Fibroblast of skin of right quadriceps (primary cell): ENCODE results near the gene GAREM1.

ENCODE experiments used
- DNase-seq: peaks from one replicate; pipeline ENCODE4 v3.0.0-alpha.2; 2013

The GAREM1 gene

DNA sequence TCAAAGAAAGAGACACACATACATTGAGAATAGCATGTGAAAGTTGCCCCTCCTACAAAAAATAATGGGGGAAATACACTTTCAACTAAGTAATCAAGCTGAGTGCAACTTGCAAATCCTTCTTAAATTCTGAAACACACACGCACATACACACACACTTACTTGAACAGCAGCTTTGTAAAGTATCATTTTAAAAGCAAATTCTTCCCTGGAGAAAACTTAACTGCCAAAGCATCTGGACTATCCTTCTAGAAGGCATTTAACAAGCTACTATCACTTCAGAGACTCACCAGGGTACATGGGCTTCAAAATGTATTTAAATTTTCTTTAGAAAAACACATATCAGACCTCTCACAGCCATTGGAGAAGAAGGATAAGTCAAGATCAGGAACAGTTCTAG, 15.3 kb downstream of the GAREM1 start:
- no peak for DNase-seq

DNA sequence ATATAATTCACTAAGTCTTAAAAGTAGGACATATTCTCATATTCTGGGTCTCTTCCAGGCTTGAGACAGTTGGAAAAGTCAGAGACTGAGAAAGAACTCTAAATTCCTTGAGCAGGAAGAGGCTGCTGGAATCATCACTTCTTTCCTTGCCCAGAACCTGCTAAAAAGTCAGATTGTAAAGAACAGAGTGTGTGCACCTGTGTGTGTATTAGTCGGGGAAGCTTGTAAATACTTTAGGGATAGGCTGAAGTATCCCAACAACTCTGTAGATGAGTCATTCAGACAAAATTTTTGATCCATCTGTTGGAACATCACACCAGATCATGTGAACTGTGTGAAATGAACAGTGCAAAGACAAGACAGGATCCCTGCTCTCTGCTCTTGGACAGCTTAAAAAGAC, 16.1 kb downstream of the GAREM1 start:
- DNase-seq = no peak

DNA sequence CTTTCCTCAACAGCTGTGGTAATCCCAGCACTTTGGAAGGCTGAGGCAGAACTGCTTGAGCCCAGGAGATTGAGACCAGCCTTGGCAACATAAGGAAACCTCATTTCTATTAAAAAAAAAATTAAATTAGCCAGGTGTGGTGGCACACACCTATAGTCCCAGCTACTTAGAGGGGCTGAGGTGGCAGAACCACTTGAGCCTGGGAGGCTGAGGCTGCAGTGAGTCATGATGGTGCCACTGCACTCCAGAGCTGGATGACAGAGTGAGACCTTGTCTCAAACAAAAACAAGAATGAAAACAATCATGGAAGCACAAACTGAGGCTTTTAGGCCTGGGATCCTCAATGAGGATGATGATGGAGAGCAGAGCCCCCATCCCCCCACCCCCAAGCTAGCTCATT, 19.8 kb downstream of the GAREM1 start:
- no peak for DNase-seq

DNA sequence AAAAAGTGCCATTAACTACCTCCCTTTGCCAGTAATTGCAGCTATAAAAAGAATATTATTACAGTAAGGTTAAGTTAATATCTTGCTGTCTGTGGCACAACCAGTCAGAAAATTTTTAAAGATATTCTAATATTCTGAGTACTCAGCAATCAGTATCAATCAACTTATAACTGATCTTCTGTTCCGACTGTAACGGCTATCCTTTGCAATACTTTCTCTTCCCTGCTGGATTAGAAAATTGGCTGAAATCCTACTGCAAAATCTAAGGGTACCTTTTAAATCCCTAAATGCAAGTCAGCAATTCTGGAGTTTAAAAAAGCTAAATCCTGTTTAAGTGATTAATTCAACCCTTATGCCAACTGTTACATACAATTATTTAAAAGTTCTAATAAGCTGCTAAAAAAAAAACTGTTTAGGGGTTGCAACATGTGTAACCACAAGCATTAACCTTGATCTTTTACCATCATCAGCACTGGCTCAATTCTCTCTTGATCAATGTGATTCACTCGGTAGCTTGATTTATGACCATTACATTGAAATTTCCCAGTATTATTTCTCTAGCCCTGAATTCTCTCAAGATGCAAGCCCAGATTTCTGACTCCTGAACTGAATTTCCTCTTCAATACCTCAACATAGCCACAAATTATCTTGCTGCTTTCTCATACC, 20.5 kb downstream of the GAREM1 start:
- DNase-seq = peak; percentile 33

DNA sequence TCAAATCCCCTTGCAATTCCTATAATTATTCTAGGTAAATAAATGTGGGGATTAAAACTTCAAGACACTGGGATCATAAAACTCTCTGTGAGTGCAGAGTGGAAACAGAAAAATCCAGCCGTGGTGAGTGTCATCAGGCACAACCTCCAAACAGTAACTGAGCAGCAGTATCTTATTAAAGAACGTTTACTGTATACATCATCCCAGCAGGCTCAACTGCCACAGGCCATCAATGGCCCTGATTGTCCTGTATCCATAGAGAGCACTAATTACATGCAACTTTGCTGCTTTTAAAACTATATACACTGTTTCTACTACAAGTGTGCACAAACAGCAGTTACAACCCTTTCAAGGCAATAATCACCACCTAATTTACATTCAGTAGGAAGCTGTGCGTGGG, 23.9 kb downstream of the GAREM1 start:
- no peak for DNase-seq

DNA sequence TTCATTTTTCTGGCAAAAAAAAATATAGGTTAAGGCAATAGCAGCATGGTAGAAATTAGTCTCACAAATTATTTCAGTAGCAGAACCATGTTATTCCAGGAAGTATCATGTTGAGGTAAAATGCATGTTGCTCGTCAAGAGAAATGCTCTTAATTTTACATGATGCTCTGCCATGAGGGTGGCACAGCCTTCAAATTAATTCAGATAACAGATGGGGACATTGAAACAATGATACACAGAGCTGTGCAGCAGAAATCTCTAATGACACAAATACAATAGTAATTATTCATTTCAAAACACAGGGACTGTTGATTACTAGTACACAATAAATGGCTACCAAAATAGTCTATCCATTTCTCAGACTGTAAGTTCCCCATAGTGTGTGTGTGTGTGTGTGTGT, 24.8 kb downstream of the GAREM1 start:
- no peak for DNase-seq

DNA sequence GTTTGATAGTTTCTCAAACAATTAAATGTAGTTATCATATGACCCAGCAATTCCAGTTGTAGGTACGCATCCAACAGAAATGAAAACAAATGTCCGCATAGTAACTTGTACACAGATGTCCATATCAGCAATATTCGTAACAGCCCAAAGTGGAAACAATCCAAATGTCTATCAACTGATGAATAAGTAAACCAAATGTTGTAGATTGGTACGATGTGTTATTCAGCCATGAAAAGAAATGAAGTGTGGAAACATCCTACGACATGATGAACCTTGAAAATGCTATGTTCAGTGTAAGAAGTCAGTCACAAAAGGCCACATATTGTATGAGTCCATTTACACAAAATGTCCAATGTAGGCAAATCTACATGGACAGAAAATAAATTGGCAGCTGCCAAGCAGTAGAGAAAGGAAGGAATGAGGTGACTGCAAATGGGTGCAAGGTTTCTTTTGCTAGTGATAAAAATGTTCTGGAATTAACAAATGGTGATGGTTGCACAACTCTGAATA, 26.9 kb downstream of the GAREM1 start:
- DNase-seq = no peak

DNA sequence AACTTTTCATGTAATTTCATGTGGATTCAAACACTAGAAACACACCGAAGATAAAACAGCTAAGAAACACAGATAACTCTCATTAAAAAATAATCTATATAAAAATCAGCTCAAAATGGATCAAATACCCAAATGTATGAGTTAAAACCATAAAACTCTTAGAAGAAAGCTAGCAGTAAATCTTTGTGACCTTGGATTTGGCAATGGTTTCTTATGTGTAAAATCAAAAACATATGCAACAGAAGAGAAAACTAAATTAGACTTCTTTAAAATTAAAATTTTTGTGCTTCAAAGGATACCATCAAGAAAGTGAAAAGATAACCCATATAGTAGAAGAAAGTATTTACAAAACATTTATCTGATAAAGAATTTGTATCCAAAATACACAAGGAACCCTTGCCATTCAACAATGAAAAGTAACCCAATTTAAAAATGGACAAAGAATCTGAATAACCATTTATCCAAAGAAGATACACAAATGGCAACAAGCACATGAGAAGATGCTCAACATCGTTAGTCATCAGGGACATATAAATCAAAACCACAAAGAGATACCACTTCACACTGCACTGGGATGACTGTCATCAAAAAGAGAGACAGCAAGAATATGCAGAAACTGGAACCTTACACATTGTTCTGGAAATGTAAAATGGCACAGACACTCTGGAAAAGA, 27.5 kb downstream of the GAREM1 start:
- DNase-seq = peak; percentile 43

DNA sequence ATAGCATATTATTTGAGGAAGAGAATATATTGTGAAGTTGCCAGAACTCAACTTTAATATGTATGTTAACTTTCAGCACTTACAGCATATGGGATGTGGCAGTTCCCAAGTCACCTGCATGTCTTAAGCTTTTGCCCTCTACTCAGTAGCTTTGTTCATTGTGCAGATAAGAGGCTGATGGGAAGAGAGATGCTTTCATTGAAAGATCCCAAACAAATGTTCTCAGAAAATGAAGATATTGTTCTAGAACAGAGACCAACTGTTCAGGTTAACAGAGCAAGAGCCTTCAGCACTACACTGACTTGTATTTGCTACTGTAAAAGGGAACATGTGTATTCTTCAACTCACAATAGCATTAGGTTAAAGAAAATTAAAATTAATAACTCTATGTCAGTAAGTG, 28.1 kb downstream of the GAREM1 start:
- no peak for DNase-seq

DNA sequence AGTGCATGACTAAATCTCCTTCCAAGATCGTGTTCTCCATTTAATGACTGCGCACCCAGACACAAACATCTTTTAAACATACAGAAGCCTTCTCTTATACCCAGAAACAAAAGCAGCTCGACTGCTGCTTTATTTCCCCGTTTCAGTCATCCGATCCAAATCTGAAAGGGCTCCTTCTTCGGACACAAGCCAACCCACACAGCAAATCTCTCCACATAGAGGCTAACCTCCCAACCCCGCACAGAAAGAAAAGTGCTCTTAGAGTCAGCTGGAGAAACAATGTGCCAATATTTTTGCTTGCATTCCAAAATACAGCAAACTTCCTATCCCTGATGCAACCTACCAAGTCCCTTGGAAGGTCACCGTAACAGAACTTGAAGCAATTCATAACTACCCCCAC, 29.1 kb downstream of the GAREM1 start:
- no peak for DNase-seq

DNA sequence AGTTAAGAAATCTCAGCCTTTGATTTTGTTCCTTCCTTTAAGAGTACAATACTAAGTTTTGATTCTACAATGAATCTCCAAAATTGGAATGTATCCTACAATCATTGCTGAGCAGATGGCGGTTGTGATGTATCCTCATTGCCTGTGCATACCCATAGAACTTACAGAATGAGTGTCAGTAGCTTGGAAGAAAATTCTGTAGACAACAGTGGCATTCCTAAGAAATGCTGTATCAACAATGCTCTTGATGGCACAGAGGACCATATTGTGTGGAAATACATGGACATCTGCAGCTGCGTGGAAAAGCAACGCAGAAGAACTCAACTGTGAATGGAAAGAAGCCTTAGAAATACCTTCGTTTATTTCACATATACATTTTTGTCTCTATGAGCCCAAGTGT, 30.2 kb downstream of the GAREM1 start:
- no peak for DNase-seq

DNA sequence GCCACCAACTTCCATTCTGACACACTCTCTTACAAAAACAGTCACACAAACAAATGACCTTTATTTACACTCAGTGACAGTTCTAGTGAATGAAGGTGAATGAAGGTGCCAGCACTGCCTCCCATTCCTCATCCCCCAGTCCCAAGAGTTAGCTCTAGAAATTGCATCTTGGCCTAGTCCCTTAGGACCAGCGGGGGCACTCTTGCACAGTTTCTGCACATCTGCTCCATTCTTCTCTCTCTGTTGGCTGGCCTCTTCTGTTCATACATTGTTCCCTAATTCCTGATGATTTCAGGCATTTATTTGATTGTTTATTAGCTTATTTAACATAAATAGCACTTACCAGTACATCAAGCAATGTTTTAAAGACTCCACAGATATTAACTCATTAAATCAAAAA, 30.9 kb downstream of the GAREM1 start:
- DNase-seq = no peak

DNA sequence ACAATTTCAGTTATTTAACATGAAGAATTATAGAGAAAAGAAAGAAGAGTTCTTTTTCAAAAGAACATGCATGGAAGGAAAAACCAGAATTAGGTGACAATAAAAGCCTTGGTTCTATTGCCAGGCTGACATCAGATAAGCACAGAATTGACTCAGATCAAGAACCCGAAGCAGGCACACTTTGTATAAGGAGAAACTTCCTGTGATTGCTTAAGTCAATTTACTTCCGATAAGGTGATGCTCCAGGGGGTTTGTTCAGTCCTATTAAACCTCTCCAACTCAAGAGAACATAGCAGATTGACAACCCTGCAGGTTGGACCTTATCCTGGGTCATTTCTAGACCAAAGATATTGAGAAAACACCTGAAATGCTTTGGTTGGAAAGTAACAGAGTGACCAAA, 31.4 kb downstream of the GAREM1 start:
- DNase-seq = no peak

DNA sequence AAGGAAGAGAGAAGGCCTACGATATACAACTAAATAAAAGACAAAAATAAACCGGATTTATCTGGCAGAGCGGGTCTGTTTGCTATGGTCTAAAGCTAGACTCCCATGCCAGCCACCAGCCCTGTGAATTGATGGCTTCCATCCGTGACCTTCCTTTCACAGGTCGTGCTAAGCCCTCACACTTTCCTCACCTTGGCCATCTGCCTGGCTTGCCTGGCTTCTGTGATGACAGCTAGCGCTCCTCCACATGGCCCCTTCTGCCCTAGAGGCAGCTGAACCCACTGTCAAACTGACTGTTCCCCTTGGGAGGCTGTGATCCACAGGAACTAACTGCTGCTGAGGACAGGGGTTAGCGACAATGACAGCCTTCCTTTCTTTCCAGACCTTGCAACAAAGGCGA, 32.5 kb downstream of the GAREM1 start:
- DNase-seq = no peak

DNA sequence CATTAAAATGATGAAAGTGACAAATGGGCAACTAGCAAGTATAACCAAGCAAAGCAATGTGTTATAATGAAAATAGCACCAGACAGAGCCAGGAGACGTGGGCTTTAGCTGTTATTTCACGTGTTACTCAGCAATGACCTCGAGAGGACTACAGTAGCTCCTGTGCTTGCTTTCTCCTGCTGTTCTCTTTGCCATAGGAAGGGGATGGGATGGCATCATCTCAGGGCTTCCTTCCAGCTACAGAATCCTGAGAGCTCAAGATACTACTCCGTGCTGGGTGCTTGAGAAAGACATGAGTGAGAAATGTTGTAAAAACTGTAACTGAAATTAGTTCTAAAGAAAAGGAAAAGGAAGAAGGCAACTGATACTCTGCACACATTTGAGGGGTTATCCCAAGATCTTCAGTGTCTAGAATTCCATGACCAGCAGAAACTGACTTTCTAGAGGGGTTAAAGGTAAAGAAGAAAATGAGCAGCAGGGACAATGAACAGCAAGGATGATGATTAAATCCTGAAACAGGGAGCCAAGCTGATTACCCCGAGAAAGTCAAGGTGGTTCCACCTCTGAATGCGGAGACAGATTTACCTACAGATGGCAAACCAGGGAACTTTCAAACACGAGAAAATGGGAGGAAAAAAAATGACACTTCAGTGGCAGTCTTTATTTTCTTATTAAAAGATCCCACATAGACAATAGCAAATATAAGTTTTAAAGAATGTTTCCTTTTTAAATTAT, 33.4 kb downstream of the GAREM1 start:
- no peak for DNase-seq

DNA sequence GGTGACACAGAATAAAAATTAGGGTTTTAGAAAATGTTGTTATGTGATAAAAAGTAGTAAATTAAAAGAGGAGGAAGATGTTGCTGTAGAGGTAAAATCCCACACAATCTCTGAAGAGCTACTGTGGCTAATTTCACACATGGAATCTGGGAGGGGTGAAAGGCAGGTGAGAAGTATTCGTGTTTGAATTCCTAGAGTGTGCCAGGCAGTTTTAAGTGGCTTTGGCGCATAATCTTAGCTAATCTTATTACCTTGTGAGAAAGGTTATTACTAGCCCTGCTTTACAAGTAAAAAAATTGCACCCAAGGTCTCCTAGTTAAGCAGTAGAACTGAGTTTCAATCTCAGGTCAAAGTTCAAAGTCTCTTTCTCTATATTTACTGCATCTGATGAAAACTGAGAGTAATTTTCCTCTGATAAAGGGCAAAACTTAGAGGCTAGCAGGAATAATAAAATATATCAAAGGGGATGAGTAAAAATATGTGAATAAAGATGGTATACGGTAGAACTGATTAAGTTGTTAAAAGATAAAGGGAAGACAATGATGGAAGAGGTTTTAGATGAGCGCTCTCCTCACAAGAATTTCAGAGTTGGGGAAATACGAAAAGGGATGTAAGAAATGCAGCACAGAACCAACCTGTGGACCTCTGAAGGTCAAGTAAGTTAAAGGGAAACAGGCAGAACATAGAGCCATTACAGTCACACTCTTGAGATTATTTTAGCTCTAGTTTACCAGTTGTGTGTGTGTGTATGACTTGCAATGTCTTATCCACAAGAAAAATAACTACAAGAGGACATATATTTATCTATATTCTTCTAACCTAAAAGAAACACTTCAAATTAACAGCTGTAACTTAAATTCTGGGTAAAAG, 34.8 kb downstream of the GAREM1 start:
- no peak for DNase-seq

DNA sequence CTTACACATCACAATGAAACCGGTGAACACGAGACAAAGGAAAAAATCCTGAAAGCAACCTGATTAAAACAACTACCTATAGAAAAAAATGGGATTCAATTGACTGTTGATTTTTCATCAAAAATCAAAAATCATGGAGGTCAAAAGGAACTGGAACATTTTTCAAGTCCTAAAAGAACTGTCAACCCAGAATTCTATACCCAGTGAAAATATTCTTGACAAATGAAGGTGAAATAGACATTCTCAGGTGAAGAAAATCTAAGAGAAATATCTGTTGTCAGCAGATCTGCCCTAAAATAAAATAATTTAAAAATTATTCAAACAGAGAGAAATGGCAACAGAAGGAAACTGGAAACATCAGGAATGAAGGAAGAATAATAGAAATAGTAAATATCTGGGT, 38.9 kb downstream of the GAREM1 start:
- no peak for DNase-seq

DNA sequence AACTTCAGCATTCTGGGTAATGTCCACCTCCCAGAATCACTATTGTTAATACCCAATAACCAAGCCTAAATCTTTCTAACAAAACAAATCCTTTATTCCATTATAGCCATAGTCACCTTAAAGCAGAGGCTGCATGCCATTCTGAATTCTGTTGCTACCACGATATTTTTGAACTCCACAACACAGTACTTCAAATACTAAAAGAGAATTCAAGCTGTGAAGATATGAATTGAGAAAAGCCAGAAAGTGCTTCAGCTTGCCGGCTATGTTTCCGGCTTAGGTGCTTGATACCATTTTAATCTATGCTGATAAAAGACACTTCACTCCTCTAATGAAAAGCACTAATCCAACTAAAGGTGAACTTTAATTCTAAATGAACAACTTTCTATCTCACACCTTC, 41.3 kb downstream of the GAREM1 start:
- no peak for DNase-seq

DNA sequence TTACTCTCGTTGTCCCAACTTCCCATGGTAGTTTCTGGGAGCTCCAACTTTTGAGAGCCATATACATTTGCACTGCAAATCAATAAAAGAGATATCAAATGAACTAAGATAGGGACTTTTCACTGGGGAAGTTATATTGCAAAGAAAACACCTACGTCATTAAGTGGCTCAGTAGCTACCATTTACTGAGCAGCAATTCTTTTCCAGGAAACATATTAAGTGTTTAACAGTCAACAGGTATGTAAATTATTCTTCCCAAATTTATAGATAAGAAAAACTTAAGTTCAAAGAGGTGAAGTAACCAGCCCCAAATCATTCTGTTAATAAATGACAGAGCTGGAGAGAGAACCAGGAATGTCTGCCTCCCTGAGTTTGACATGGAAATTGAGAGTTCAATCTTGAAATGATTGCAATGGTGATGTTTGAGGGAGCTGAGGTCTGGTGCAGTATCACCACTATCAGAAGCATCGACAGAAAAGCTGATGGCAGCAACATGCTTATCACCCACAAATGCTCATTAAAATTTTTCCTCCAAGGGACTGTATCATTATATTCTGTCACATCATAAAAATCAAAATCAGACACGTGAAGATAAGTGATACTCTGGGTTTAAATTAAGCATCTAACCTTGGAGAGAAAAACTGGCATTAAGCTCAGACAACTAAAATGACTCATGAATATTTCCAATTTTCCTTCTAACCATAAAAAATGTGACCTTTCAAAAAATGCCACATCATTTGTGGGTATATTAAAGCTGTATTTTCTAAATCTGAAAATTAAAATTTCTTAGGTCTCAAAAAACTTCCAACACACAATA, 43.4 kb downstream of the GAREM1 start:
- peak; percentile 32 for DNase-seq

DNA sequence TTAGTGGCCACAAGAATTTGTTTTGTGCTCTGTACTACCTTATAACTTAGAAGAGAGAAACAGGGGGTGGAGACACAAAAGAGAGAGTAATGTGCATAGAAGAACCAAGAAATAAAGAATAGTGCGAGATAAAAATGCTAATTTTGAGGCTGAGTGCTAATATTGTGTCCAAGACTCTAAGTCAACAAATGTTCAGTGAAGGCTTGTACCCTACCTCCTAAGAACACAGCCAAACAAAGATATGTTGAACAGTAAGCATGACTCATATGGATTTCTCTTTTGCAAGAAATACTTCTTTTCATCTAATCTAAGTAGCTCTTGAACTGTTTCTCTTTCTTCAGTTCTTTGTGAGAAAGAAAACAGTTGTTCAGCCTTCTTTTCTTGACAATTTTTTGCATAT, 45.2 kb downstream of the GAREM1 start:
- DNase-seq = peak; percentile 32

DNA sequence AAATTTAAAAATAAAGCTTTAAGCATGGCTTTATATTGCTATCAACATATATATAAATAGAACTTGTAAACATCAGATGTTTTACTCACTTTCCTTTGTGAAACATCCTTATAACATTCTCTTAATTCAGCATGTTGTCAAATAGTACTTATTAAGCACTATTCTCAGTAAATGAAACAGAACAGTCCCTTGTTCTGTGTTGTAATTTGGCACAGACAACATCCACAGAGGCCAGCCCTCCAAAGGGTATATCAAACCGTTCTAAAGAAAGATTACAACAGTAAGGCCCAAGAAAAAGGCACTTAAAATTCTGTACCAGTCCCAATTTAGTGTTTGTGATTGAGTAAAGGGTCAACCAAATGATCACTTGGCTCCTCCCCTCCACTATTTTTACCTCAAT, 46.0 kb downstream of the GAREM1 start:
- no peak for DNase-seq
